Left renal pelvis (tissue), 4 donors: ENCODE measurements around the gene RBL2. TPM values are rescaled to one million over a fixed set of nuclear protein-coding genes. Genes with fewer than 3 reads are reported as not detected.
A peak's percentile ranks its signal among the peaks of the same experiment; 100 is the strongest.
"Not testable (repeated sequence)": the region's sequence is repeated elsewhere in the genome, so short reads cannot be mapped to it uniquely, and the experiment has no call there.

Source experiments
- DNase-seq, 4 donors: peaks; one replicate each; pipeline ENCODE4 v3.0.0-alpha.2; 2013; ENCODE audit warnings: low read depth in 4 of 4, low spot score in 3 of 4
- polyA plus RNA-seq, 4 donors: library from polyadenylated mRNA; unstranded; fragments of 120-200 nt; gene quantifications; one replicate each; pipeline ENCODE4 v1.2.1, GENCODE V29; 2013; ENCODE audit not compliant: insufficient read length in 4 of 4

RBL2 gene
- polyA plus RNA-seq, result 10 to 100 TPM; 73.5 to 92.6 (median 79.0) TPM

- peak; percentile 49 to 71 (median 60) for DNase-seq
Measured at GRCh38 chr16:53434377-53435065, at the start of gene RBL2. Gene RBL2, plus strand, starts transcription at chr16:53434471. Its CDS starts 86 bp downstream, at chr16:53434557.

GRCh38 chr16:53384610-53385009 lies 49.7 kb upstream of the RBL2 start:
- not testable (repeated sequence) for DNase-seq

- no peak for DNase-seq
Measured at GRCh38 chr16:53404959-53405358, 29.3 kb upstream of the RBL2 start.

DNA sequence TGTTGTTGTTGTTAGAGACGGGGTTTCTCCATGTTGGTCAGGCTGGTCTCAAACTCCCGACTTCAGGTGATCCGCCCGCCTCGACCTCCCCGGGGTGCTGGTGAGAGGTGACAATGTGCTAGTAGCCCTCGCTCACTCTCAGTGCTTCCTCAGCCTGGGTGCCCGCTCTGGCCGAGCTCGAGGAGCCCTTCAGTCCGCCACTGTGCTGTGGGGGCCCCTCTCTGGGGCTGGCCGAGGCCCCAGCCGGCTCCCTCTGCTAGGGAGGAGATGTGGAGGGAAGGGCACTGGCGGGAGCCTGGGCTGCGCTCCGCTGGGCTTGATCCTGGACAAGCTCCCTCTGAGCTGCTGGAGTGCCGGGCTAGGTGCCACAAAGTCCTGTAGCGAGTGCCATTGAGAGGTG lies 21.7 kb upstream of the RBL2 start:
- DNase-seq, result no peak

DNA sequence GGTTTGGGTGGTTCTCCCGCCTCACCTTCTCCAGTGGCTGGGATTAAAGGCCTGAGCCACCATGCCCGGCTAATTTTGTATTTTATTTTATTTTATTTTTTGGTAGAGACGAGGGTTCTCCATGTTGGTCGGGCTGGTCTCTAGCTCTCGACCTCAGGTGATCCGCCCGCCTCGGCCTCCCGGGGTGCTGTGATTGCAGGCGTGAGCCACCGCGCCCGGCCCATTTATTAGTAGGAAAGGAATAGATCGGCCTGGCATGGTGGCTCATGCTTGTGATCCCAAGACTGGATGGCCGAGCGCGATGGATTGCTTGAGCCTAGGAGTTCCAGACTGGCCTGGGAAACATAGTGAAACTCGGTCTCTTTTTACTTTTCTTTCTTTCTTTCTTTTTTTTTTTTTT lies 20.4 kb upstream of the RBL2 start:
- no peak for DNase-seq

DNA sequence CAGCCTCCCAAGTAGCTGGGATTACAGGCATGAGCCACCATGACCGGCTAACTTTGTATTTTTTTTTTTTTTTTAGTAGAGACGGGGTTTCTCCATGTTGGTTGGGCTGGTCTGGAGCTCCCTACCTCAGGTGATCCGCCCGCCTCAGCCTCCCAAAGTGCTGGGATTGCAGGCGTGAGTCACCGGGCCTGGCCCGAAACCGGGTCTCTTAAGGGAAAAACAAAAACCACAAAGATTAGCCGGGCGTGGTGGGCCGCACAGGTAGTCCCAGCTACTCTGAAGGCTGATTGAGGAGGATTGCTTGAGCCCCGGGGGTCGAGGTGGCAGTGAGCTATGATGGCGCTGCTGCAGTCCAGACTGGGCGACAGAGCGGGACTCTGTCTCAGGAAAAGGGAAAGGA lies 19.9 kb upstream of the RBL2 start:
- DNase-seq, result no peak

GRCh38 chr16:53415504-53415903 lies 18.8 kb upstream of the RBL2 start:
- no peak for DNase-seq

- DNase-seq, result no peak
Measured at GRCh38 chr16:53417011-53417410, 17.3 kb upstream of the RBL2 start.

DNA sequence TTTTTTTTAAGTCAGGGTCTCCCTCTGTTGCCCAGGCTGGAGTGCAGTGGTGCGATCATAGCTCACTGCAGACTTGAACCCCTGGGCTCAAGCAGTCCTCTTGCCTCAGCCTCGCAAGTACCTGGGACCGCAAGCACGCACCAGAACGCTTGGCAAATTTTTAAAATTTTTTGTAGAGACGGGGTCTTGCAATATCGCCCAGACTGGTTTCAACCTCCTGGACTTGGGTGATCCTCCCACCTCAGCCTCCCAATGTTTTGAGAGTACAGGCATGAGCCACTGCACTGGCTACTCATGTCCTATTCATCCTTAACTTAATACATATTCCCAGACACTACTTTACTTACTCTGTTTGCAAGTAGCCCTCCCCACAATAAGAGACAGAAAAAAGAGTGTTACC lies 16.3 kb upstream of the RBL2 start:
- DNase-seq, result no peak

- not testable (repeated sequence) for DNase-seq
Measured at GRCh38 chr16:53419383-53419709, 14.9 kb upstream of the RBL2 start.

- no peak for DNase-seq
Measured at GRCh38 chr16:53421248-53421647, 13.0 kb upstream of the RBL2 start.

DNA sequence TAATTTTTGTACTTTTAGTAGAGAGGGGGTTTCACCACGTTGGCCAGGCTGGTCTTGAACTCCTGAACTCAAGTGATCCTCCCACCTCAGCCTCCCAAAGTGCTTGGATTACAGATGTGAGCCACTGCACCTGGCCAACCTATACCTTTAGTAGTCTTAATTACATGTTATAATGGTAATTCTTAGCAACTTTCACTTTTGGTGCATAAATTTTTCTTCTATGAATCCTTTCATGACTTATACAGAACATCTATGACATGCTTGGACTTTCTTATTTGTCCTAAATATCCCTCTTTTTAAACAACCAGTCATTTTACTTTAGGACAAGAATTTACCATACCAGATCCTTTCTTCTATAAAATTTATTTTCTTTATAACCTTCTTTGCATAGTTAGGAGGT lies 10.3 kb upstream of the RBL2 start:
- not testable (repeated sequence) for DNase-seq

DNA sequence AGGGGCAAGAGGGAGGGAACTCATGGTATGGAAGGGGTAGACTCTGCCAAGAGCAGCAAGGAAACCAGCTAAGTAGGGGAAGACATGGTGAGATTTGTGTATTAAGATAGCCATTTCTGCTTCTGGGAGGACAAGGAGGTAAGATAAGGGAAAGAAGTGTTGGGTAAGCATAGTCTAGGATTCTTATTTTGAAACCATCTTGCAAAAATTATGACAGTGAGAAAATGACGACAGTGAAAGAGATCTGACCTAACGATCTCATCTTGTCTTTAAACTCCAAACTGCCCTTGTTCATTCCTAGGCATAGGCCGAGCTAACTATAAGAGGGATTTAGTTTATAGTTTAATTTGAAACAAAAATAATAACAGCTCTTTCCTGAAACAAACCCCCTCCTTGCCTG lies 5.6 kb upstream of the RBL2 start:
- no peak for DNase-seq

GRCh38 chr16:53429221-53429943 lies 4.9 kb upstream of the RBL2 start:
- no peak for DNase-seq

DNA sequence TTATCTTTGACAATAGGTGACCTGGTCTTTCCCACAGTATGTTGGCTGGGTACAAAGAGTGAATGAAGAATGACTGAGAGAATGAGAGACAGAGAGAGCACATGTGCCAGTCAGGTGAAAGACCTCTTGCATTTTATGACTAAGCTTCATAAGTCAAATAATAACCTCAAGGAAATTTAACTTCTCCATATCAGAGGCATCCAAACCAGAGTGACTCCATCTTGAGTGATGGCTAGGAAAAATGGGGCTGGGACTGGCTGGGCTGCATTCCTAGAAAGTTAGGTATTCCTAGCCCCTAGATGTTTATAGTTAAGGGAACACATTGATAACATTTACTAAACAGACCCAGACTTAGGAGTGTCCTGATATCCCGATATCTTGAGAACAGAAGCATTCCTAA lies 3.9 kb upstream of the RBL2 start:
- no peak for DNase-seq

- no peak for DNase-seq
Measured at GRCh38 chr16:53433509-53433908, 762 bp upstream of the RBL2 start.

- DNase-seq, result peak in 1 of 4 donors; percentile 36
Measured at GRCh38 chr16:53433930-53434376, 318 bp upstream of the RBL2 start.

DNA sequence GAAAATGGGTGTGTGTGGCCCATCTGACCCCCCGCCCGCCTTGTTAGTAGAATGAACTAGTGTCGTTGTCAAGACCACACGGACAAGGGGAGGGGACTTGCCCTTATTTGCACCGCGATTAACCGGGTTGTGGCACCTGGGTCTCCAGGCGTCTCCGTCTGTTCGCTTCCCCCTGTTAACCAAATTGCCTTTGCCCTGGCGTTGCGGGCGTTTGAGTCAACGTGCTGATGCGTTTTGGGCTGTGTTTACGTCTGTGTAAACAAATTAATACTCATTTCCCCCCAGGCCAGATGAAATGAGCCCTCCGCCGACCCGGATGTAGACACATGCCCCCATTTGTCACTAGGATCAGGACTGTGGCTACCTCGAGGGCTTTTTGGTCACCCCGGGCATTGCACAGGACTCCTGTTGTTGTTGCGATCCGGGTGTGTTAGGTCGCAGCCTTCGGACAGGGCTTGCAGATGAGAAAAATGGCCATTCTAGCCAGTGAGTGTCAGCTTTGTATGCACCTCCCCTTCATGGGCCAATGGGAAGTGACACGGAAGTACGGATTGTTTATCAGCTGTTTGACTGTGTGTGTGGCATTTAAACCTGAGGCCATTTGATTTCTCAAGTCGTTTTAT lies 906 bp downstream of the RBL2 start:
- DNase-seq, result peak in 3 of 4 donors; percentile 39 to 70 (median 64)

- DNase-seq, result no peak
Measured at GRCh38 chr16:53440125-53440524, 5.9 kb downstream of the RBL2 start.

DNA sequence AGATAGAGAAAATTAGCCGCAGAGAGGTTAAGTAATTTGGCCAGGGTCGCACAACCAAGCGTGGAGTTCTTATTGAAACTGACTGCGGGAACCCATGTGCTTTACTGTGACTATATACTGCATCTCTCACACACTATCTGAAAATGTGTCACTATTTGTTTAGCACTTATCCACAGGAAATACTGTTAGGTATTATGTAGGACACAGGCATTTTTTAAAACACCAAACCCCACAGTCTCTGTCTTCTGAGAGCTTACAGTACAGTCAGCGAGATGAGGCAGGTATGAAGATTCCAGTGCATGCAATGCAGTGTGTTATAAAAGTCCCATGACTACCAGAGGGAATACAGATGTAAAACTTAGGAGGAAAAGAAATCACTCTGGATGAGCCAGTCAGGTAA lies 11.3 kb downstream of the RBL2 start:
- DNase-seq, result no peak

DNA sequence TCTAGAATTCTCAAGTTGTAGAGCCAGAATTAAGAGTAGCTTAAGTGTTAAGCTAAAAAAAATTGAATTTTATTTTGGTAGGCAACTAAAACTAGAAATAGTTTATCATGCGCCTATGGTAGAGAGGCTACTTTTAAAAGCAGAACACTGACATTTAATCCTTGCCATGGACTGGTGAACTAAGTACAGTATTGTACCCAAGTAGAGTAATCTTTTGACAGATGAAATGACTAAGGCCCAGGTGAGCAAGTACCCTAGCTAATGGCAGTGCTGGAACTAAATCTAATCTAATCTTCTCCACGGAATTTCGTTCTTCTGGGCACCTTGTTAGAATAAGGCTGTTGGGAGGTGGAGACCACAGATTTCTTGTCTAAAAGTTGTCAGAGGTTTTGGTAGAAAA lies 11.8 kb downstream of the RBL2 start:
- no peak for DNase-seq
